K562 (cell line): Measurements from ENCODE around the gene MTA2. TPM values are rescaled to one million over a fixed set of nuclear protein-coding genes. Genes with fewer than 3 reads are reported as not detected.

ENCODE experiments used
- HNRNPLL ChIP-seq: fragments of 200-400 bp; formaldehyde crosslinking; IDR thresholded peaks from 2 replicates; pipeline ENCODE4 v1.6.1; 2017; ENCODE audit warnings: low read length, low read depth, mild to moderate bottlenecking; ENCODE audit not compliant: poor library complexity, severe bottlenecking
- IRF2 ChIP-seq: sonication (generic); formaldehyde crosslinking; IDR thresholded peaks from 2 replicates; pipeline ENCODE4 v1.8.1; 2022; ENCODE audit warnings: mild to moderate bottlenecking, missing genetic modification reagents
- MTA1 ChIP-seq: fragments of 450-650 bp; IDR thresholded peaks from 2 replicates; pipeline ENCODE4 v1.6.1; 2017; ENCODE audit warnings: borderline replicate concordance
- NR1H2 ChIP-seq: sonication (generic); formaldehyde crosslinking; IDR thresholded peaks from 2 replicates; pipeline ENCODE4 v1.4.0; 2020; ENCODE audit warnings: mild to moderate bottlenecking, missing genetic modification reagents
- NR2F6 ChIP-seq: fragments of 450-650 bp; formaldehyde crosslinking; IDR thresholded peaks from 2 replicates; pipeline ENCODE4 v1.4.0; 2020; ENCODE audit warnings: mild to moderate bottlenecking
- RBFOX2 ChIP-seq: fragments of 200-400 bp; formaldehyde crosslinking; IDR thresholded peaks from 2 replicates; pipeline ENCODE4 v1.6.1; 2017; ENCODE audit warnings: low read depth, mild to moderate bottlenecking, low read length, moderate library complexity
- RBM17 ChIP-seq: fragments of 200-400 bp; formaldehyde crosslinking; IDR thresholded peaks from 2 replicates; pipeline ENCODE4 v1.6.1; 2017; ENCODE audit warnings: low read depth, mild to moderate bottlenecking, low read length, borderline replicate concordance
- STAT5A ChIP-seq: IDR thresholded peaks from 2 replicates; pipeline ENCODE4 v1.6.1; 2012; ENCODE audit warnings: low read length, inconsistent platforms, borderline replicate concordance
- TAF9B ChIP-seq: fragments of 450-650 bp; IDR thresholded peaks from 2 replicates; pipeline ENCODE4 v1.6.1; 2018; ENCODE audit warnings: mild to moderate bottlenecking; ENCODE audit not compliant: partially characterized antibody
- THRAP3 ChIP-seq: fragments of 450-650 bp; IDR thresholded peaks from 2 replicates; pipeline ENCODE4 v1.6.1; 2016; ENCODE audit warnings: mild to moderate bottlenecking, inconsistent platforms, borderline replicate concordance
- TSC22D4 ChIP-seq: fragments of 450-650 bp; IDR thresholded peaks from 2 replicates; pipeline ENCODE4 v1.6.1; 2016; ENCODE audit warnings: missing genetic modification characterization, missing biosample characterization, control low read depth
- U2AF1 ChIP-seq: fragments of 200-400 bp; formaldehyde crosslinking; optimal IDR thresholded peaks from 2 replicates; pipeline ENCODE3; 2017; ENCODE audit warnings: mild to moderate bottlenecking, low read depth, low read length, moderate library complexity
- WHSC1 ChIP-seq: IDR thresholded peaks from one replicate; pipeline ENCODE4 v1.6.1; 2012; ENCODE audit warnings: low read length, control low read depth, inconsistent platforms
- XRCC3 ChIP-seq: fragments of 450-650 bp; IDR thresholded peaks from 2 replicates; pipeline ENCODE4 v1.6.1; 2017; ENCODE audit warnings: mild to moderate bottlenecking, moderate library complexity
- ZBED1 ChIP-seq: IDR thresholded peaks from 2 replicates; pipeline ENCODE4 v1.6.1; 2014
- ZNF184 ChIP-seq: sonication (generic); formaldehyde crosslinking; IDR thresholded peaks from 2 replicates; pipeline ENCODE4 v1.5.0; 2020; ENCODE audit warnings: missing genetic modification reagents
- ZNF644 ChIP-seq: fragments of 200-800 bp; sonication (Bioruptor generic); IDR thresholded peaks from 2 replicates; pipeline ENCODE4 v1.6.1; 2016; ENCODE audit warnings: low read depth, missing genetic modification characterization, missing compliant biosample characterization
- ZNF76 ChIP-seq: fragments of 250-450 bp; sonication (Bioruptor Pico); IDR thresholded peaks from 2 replicates; pipeline ENCODE4 v1.4.0; 2020; ENCODE audit warnings: mild to moderate bottlenecking, moderate library complexity, borderline replicate concordance
- ZSCAN29 ChIP-seq: fragments of 450-650 bp; IDR thresholded peaks from 2 replicates; pipeline ENCODE4 v1.6.1; 2017
- polyA plus RNA-seq, 8 experiments: library from polyadenylated mRNA; depleted of rRNA in 4 of 8; stranded (reverse) in 5 of 8; unstranded in 3 of 8; fragments of >200 nt; fragmentation: Nextera tagmentation in 2 of 8; fragmentation: Illumina TruSeq in 1 of 8; extraction: Ambion mirVana in 2 of 8; extraction: Trizol in 1 of 8; gene quantifications; 2 replicates each; pipeline versions ENCODE4 v1.2.1 to v1.2.3, GENCODE V29; 2011 to 2014; ENCODE audit warnings: inconsistent platforms in 1 of 8, missing spikeins in 1 of 8
- total RNA-seq, 7 experiments: library from RNA; depleted of rRNA in 6 of 7; stranded (reverse); fragments of >200 nt in 6 of 7; fragmentation: Illumina TruSeq in 2 of 7; extraction: Trizol in 2 of 7; gene quantifications; 2 replicates each; pipeline versions ENCODE4 v1.2.1 to v1.2.3, GENCODE V29; 2011 to 2021; ENCODE audit warnings: low replicate concordance in 1 of 7
- TF ChIP-seq, protein P1 (sequence below), 2 experiments: IDR thresholded peaks; 2 replicates each; pipeline ENCODE4 v1.6.1; 2011; ENCODE audit warnings: borderline replicate concordance in 1 of 2, control low read depth in 1 of 2, low read depth in 1 of 2, low read length in 1 of 2, mild to moderate bottlenecking in 1 of 2, mixed read lengths in 1 of 2, moderate library complexity in 1 of 2; ENCODE audit not compliant: insufficient read depth in 1 of 2, insufficient read length in 1 of 2, poor library complexity in 1 of 2, severe bottlenecking in 1 of 2; ENCODE audit errors: extremely low read depth in 1 of 2
- TF ChIP-seq, protein P2 (sequence below): fragments of 250-450 bp; sonication (Bioruptor Pico); IDR thresholded peaks from 2 replicates; pipeline ENCODE4 v1.8.0; 2021; ENCODE audit warnings: mild to moderate bottlenecking, moderate library complexity
- TF ChIP-seq, protein P3 (sequence below): sonication (generic); formaldehyde crosslinking; IDR thresholded peaks from 2 replicates; pipeline ENCODE4 v1.9.0; 2022; ENCODE audit warnings: mild to moderate bottlenecking, missing genetic modification reagents
- TF ChIP-seq, protein P4 (sequence below): fragments of 450-650 bp; IDR thresholded peaks from 2 replicates; pipeline ENCODE4 v1.6.1; 2017; ENCODE audit warnings: mild to moderate bottlenecking, moderate library complexity
- TF ChIP-seq, protein P5 (sequence below): sonication (generic); formaldehyde crosslinking; IDR thresholded peaks from 2 replicates; pipeline ENCODE4 v1.8.0; 2022; ENCODE audit warnings: mild to moderate bottlenecking, missing genetic modification reagents

MTA2 gene
- total and polyA plus RNA-seq, 9 of the 15 experiments (the other 6 are each of a cell fraction or from before 2014, with no cell fraction given), result 6.2 to 220 (median 172) TPM

DNA sequence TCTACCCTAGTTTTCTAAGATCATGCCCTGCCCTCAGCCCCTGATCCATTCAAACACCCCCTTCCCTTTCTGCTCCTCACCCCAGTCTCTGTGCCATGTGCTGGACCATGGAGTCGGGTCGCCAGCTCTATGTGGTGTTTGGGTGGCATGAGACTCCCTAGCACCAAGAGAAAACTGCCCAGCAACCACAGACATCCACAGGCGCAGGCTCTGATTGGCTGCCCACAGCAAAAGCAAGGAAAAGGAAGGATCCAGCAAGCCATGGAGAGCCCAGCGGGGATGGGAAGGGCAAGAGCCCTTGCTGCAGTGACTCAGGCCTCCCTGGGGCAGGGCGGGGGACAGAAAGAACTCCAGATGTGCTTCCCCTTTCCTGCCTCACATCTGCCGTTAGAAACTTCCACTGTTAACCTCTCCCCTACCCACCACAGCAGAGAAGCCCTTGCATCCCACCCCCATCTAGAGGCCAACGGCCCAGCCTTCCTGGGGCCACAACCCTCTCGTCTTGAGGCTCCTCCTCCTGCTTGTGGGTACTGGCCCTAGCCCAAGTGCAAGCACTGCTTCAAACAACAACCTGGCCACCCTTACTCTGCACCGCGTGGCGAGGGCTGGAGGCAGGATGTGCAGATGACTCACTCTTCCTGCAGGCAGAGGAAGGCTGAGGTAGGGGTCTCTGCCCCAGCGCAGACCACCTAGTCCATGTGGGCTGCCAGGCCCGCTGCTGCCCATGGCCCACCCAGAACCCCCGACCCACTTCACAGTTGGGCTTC, 45.4 kb downstream of the MTA2 start (continued):
- TF ChIP-seq, protein P1, sequence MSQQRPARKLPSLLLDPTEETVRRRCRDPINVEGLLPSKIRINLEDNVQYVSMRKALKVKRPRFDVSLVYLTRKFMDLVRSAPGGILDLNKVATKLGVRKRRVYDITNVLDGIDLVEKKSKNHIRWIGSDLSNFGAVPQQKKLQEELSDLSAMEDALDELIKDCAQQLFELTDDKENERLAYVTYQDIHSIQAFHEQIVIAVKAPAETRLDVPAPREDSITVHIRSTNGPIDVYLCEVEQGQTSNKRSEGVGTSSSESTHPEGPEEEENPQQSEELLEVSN (IDR thresholded peaks at IDR 0.05; ENCODE audit: borderline replicate concordance in 1 of 2, extremely low read depth in 1 of 2, insufficient read depth in 1 of 2, insufficient read length in 1 of 2, low read depth in 1 of 2, low read length in 1 of 2, poor library complexity in 1 of 2, severe bottlenecking in 1 of 2), result peak; percentile 25 to 72
- TF ChIP-seq THRAP3 (no peak), HNRNPLL (no peak), XRCC3 (no peak), ZBED1 (no peak), TSC22D4 (tag) (no peak), STAT5A (no peak), U2AF1 (no peak), IRF2 (no peak), NR2F6 (no peak), ZSCAN29 (no peak), RBM17 (no peak), ZNF644 (tag) (no peak), TAF9B (no peak), ZNF76 (CRISPR knock-in tag) (no peak), WHSC1 (no peak), MTA1 (no peak), ZNF184 (CRISPR knock-in tag) (no peak), RBFOX2 (peak; percentile 58), NR1H2 (CRISPR knock-in tag) (no peak)
- TF ChIP-seq, protein P2, sequence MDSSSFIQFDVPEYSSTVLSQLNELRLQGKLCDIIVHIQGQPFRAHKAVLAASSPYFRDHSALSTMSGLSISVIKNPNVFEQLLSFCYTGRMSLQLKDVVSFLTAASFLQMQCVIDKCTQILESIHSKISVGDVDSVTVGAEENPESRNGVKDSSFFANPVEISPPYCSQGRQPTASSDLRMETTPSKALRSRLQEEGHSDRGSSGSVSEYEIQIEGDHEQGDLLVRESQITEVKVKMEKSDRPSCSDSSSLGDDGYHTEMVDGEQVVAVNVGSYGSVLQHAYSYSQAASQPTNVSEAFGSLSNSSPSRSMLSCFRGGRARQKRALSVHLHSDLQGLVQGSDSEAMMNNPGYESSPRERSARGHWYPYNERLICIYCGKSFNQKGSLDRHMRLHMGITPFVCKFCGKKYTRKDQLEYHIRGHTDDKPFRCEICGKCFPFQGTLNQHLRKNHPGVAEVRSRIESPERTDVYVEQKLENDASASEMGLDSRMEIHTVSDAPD (CRISPR knock-in tag), result no peak
- TF ChIP-seq, protein P3, sequence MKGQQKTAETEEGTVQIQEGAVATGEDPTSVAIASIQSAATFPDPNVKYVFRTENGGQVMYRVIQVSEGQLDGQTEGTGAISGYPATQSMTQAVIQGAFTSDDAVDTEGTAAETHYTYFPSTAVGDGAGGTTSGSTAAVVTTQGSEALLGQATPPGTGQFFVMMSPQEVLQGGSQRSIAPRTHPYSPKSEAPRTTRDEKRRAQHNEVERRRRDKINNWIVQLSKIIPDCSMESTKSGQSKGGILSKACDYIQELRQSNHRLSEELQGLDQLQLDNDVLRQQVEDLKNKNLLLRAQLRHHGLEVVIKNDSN (CRISPR knock-in tag), result peak; percentile 45; the same call in 1 of the 2 replicates
- TF ChIP-seq, protein P4, sequence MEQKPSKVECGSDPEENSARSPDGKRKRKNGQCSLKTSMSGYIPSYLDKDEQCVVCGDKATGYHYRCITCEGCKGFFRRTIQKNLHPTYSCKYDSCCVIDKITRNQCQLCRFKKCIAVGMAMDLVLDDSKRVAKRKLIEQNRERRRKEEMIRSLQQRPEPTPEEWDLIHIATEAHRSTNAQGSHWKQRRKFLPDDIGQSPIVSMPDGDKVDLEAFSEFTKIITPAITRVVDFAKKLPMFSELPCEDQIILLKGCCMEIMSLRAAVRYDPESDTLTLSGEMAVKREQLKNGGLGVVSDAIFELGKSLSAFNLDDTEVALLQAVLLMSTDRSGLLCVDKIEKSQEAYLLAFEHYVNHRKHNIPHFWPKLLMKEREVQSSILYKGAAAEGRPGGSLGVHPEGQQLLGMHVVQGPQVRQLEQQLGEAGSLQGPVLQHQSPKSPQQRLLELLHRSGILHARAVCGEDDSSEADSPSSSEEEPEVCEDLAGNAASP, result no peak
- TF ChIP-seq, protein P5, sequence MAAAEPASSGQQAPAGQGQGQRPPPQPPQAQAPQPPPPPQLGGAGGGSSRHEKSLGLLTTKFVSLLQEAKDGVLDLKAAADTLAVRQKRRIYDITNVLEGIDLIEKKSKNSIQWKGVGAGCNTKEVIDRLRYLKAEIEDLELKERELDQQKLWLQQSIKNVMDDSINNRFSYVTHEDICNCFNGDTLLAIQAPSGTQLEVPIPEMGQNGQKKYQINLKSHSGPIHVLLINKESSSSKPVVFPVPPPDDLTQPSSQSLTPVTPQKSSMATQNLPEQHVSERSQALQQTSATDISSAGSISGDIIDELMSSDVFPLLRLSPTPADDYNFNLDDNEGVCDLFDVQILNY (CRISPR knock-in tag), result no peak
